AG09309 (cell line): ENCODE measurements around the gene HSF4.
A peak's percentile ranks its signal among the peaks of the same experiment; 100 is the strongest.

ENCODE experiments used
- DNase-seq: peaks from one replicate; pipeline ENCODE4 v3.0.0-alpha.2; 2010; ENCODE audit warnings: low read depth
- H3K4me3 ChIP-seq: 2 replicates; pipeline ENCODE4 v1.5.1; 2011; ENCODE audit warnings: mild to moderate bottlenecking, low read depth, low read length, moderate library complexity; ENCODE audit not compliant: control insufficient read depth
- CTCF ChIP-seq: IDR thresholded peaks from 2 replicates; pipeline ENCODE4 v1.5.1; 2011; ENCODE audit warnings: mild to moderate bottlenecking, low read depth, low read length, inconsistent platforms; ENCODE audit not compliant: insufficient read depth, control insufficient read depth; ENCODE audit errors: missing control alignments

Gene HSF4

DNA sequence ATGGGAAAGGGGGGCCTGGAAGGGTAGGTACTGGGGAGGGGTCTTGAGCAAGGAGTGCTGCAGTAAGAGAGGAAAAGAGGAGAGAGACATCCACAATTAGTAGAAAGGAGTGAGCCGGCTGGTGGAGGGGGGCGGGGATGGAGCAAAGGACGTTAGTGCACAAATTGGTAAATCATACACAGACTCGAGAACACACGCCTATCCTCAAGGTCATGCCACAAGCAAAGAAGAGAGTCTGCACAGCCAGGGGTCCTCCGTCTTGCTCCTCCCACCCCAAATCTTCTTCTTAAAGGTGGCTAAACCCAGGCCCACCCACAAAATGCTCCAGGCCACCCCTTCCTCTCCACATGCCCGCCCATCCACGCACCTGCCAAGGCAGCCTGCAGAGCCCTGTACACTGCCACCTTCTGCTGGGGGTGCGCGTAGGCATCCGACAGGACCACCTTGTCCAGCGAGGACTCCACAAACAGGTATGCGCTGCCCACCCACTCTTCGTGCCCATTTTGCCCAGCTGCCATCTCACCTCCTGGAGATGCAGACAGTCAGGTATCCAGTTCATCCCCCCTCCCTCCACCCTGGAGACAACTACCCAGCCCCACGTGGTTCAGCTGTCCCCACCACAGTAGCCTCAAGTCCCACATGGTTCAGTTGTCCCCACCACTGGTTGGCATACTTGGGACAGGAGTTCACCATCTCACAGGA, 8.3 kb upstream of the HSF4 start:
- no peak overlapping the region for H3K4me3 ChIP-seq
- no peak for TF ChIP-seq CTCF
- no peak for DNase-seq

DNA sequence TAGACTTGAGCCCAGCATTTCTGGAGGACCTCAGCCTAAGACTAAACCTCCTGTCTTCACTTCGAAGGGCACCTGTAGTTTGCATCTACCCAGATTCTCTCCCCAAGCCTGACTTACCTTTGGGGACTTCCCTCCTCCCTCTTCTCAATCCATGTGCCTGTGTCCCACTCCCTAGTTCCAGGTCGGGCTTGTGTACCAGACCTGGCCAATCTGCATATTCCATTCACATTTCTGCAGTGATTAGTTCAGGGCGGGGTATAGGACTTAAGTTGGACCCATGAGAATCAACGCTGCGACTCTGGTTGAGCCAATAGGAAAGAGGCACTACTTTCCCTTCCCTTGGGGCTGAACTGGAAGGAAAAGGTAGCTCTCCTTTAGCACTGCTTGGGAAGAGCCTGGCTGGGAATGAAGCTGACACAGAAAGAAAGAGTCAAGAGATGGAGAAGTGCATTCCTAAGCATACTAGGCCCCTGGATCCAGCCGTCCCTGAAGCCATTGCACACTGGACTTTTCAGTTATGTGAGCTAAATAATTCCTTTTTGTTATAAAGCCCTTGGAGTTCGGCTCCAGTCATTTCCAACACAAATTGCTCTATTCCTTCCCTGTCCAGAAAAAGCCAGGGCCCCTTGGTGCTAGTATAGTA, 7.3 kb upstream of the HSF4 start:
- no peak for DNase-seq
- no peak for TF ChIP-seq CTCF
- H3K4me3 ChIP-seq = no peak overlapping the region

DNA sequence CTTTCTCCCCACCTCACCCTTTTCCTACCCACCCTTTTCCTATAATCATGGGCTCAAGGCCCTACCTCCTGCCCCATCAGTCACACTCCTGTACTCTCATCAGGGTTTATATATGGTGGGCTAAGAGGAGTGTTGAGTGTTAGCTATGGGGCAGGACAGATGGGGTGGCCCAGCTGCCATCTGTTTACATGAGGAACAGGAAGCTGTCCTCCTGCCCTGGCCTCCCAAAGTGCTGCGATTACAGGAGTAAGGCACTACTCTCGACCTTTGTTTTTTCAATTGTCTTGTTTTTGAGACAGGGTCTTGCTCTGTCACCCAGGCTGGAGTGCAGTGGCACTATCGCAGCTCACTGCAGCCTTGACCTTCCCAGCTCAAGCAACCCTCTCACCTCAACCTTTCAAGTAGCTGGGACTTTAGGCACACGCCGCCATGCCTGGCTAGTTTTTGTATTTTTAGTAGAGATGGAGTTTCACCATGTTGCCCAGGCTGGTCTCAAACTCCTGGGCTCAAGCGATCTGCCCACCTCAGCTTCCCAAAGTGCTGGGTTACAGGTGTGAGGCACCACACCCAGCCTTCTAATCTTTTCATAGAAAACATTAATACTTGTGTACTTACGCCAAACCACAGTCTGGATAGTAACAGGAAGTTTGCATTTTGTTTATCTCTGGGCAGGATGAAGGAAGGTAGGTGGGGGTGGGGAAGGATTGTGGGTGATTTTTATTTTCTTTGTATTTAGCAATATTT, 6.5 kb upstream of the HSF4 start:
- TF ChIP-seq CTCF = no peak
- DNase-seq = no peak
- H3K4me3 ChIP-seq = no peak overlapping the region

DNA sequence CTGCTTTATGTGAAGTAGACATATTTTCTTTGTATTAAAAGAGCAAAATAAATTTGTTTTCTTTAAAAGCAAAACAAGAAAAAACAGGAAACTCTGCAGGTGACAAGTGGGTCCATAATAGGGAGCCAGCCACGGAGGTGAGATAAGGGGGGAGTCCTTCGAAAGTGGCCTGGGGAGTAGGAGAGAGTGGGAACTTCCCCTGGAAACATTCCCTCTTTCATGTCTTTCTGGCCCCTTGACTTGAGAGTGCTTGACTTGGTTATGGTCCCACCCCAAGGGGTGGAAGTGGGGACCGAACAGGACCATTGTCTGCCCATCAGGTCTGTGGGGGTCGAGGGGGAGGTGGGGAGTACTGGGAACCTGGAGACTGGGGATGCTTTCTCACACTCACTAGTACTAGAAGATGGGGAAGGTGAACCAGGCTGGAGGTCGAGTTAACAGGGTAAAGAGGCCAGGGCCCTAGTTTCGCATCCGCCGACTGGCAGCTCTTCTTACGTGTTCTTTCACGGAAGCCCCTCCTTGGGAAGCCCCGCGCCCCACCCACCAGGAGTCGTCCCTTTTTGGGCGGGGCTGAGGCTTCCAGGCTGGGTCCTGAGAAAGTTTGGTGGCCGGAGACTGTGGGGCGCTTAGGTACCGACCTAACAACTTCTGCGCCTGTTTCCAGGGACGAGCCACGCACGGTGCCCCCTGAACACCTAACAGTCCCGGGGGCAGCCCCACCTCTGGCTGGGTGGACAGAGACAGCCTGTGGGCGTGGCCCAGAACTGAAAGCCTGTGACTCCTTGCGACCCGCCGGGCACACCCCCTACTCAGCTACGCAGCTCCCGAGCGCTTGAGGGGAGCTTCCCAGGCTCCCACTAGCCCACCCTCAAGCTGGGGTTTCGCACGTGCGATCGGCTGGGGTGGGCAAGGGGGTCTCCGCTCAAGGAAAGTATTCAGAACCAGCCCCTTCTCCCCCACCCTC, 5.6 kb upstream of the HSF4 start:
- H3K4me3 ChIP-seq = peak overlapping the region; percentile 97
- TF ChIP-seq CTCF = no peak
- no peak for DNase-seq

GRCh38 chr16:67161595-67162058, 2.9 kb upstream of the HSF4 start:
- peak overlapping the region; percentile 97 for H3K4me3 ChIP-seq
- no peak for DNase-seq
- TF ChIP-seq CTCF = no peak
